Measurements from ENCODE around the gene SESN3. TPM values are rescaled to one million over a fixed set of nuclear protein-coding genes. Genes with fewer than 3 reads are reported as not detected.

Gene SESN3
- total RNA-seq, 1 donor from 2014 or later = 28.2 TPM

GRCh38 chr11:95248666-95249467, 17.9 kb upstream of the SESN3 start:
- H3K4me3 ChIP-seq = no peak overlapping the region
- no peak for DNase-seq (ENCODE audit: extremely low spot score in 2 of 2)
- TF ChIP-seq POLR2AphosphoS5 (IDR thresholded peaks at IDR 0.05; ENCODE audit: insufficient read depth in 1 of 2, low read depth in 1 of 2) = no peak
- TF ChIP-seq POLR2A (IDR thresholded peaks at IDR 0.05) = no peak
- no peak for TF ChIP-seq CTCF (IDR thresholded peaks at IDR 0.05)
- H3K27me3 ChIP-seq = no peaks in the 10 kb centered on the region
- H3K27ac ChIP-seq = no peak overlapping the region
- peaks cover 3% of the 10 kb centered on the region for H3K4me1 ChIP-seq
- no peaks in the 10 kb centered on the region for H3K9me3 ChIP-seq
- intact Hi-C loops (cut with DNase I) = no loop called here
- H3K36me3 ChIP-seq = no peaks in the 10 kb centered on the region

GRCh38 chr11:95247883-95248282, 16.9 kb upstream of the SESN3 start:
- Histone ChIP-seq H3K4me1 (no peaks in the 10 kb centered on the region), H3K27me3 (no peaks in the 10 kb centered on the region), H3K4me3 (no peak overlapping the region), H3K36me3 (no peaks in the 10 kb centered on the region), H3K9me3 (no peaks in the 10 kb centered on the region), H3K27ac (no peak overlapping the region)
- no peak for DNase-seq (ENCODE audit: extremely low spot score in 2 of 2)
- intact Hi-C loops (cut with DNase I) = no loop called here
- TF ChIP-seq POLR2A (IDR thresholded peaks at IDR 0.05) (no peak), CTCF (IDR thresholded peaks at IDR 0.05) (no peak), POLR2AphosphoS5 (IDR thresholded peaks at IDR 0.05; ENCODE audit: insufficient read depth in 1 of 2, low read depth in 1 of 2) (no peak)

- H3K4me1 ChIP-seq = no peaks in the 10 kb centered on the region
- H3K27me3 ChIP-seq = no peaks in the 10 kb centered on the region
- H3K27ac ChIP-seq = no peak overlapping the region
- intact Hi-C loops (cut with DNase I) = no loop called here
- DNase-seq (ENCODE audit: extremely low spot score in 2 of 2) = no peak
- no peak overlapping the region for H3K4me3 ChIP-seq
- no peak for TF ChIP-seq CTCF (IDR thresholded peaks at IDR 0.05)
- TF ChIP-seq POLR2AphosphoS5 (IDR thresholded peaks at IDR 0.05; ENCODE audit: insufficient read depth in 1 of 2, low read depth in 1 of 2) = no peak
- TF ChIP-seq POLR2A (IDR thresholded peaks at IDR 0.05) = no peak
- H3K9me3 ChIP-seq = no peaks in the 10 kb centered on the region
- no peaks in the 10 kb centered on the region for H3K36me3 ChIP-seq
Observed at GRCh38 chr11:95247127-95247684, 16.2 kb upstream of the SESN3 start.

- H3K4me1 ChIP-seq = no peaks in the 10 kb centered on the region
- no peak for TF ChIP-seq CTCF (IDR thresholded peaks at IDR 0.05)
- TF ChIP-seq POLR2AphosphoS5 (IDR thresholded peaks at IDR 0.05; ENCODE audit: insufficient read depth in 1 of 2, low read depth in 1 of 2) = no peak
- no peak for TF ChIP-seq POLR2A (IDR thresholded peaks at IDR 0.05)
- no peaks in the 10 kb centered on the region for H3K36me3 ChIP-seq
- H3K27me3 ChIP-seq = no peaks in the 10 kb centered on the region
- no peak for DNase-seq (ENCODE audit: extremely low spot score in 2 of 2)
- no peak overlapping the region for H3K4me3 ChIP-seq
- H3K9me3 ChIP-seq = no peaks in the 10 kb centered on the region
- no peak overlapping the region for H3K27ac ChIP-seq
- intact Hi-C loops (cut with DNase I) = no loop called here
Observed at GRCh38 chr11:95245581-95245980, 14.6 kb upstream of the SESN3 start.

- Histone ChIP-seq H3K27me3 (no peaks in the 10 kb centered on the region), H3K9me3 (no peaks in the 10 kb centered on the region), H3K27ac (no peak overlapping the region), H3K4me1 (no peaks in the 10 kb centered on the region), H3K4me3 (no peak overlapping the region), H3K36me3 (no peaks in the 10 kb centered on the region)
- TF ChIP-seq POLR2AphosphoS5 (IDR thresholded peaks at IDR 0.05; ENCODE audit: insufficient read depth in 1 of 2, low read depth in 1 of 2) (peak in 1 of 2 donors; percentile 79), POLR2A (IDR thresholded peaks at IDR 0.05) (no peak)
- intact Hi-C loops (cut with DNase I) = no loop called here
- DNase-seq (ENCODE audit: extremely low spot score in 2 of 2) = no peak
Observed at GRCh38 chr11:95245038-95245437, 14.0 kb upstream of the SESN3 start.

All from vagina (tissue), 2 donors.